GM23338 (cell line): ENCODE results near the gene NCAPD3. TPM values are rescaled to one million over a fixed set of nuclear protein-coding genes. Genes with fewer than 3 reads are reported as not detected.

ENCODE experiments used
- ATAC-seq: fragments of 200-7000 bp; cut with Tn5 transposase; 3 replicates; pipeline ENCODE4 v1.9.1; 2020
- DNase-seq: peaks from one replicate; pipeline ENCODE4 v3.0.0-alpha.2; 2015; ENCODE audit warnings: low spot score
- H2AFZ ChIP-seq: fragments of 200-600 bp; sonication (generic); 2 replicates; pipeline ENCODE4 v1.8.0; 2016; ENCODE audit warnings: antibody characterized with exemption, mild to moderate bottlenecking, moderate library complexity
- H3F3A ChIP-seq: fragments of 200-600 bp; sonication (generic); replicated peaks from 2 replicates; pipeline ENCODE4 v1.8.0; 2017; ENCODE audit warnings: antibody characterized with exemption, mixed run types, low read depth
- H3K27ac ChIP-seq: fragments of 200-600 bp; sonication (generic); 2 replicates; pipeline ENCODE4 v1.6.1; 2016; ENCODE audit warnings: low read depth
- H3K27me3 ChIP-seq: fragments of 200-600 bp; sonication (generic); 2 replicates; pipeline ENCODE4 v1.8.0; 2016; ENCODE audit warnings: mild to moderate bottlenecking, mixed run types, moderate library complexity; ENCODE audit not compliant: insufficient read depth
- H3K36me3 ChIP-seq: fragments of 200-600 bp; sonication (generic); 2 replicates; pipeline ENCODE4 v1.8.0; 2016; ENCODE audit warnings: mild to moderate bottlenecking; ENCODE audit not compliant: insufficient read depth
- H3K4me1 ChIP-seq: fragments of 200-600 bp; sonication (generic); 2 replicates; pipeline ENCODE4 v1.8.0; 2016; ENCODE audit warnings: mild to moderate bottlenecking, moderate library complexity; ENCODE audit not compliant: insufficient read depth
- H3K4me2 ChIP-seq: fragments of 200-600 bp; sonication (generic); 2 replicates; pipeline ENCODE4 v1.7.1; 2017; ENCODE audit warnings: mixed run types
- H3K4me3 ChIP-seq: fragments of 200-600 bp; sonication (generic); 2 replicates; pipeline ENCODE4 v1.6.1; 2016; ENCODE audit warnings: mixed run types
- H3K79me2 ChIP-seq: fragments of 200-600 bp; sonication (generic); replicated peaks from 2 replicates; pipeline ENCODE4 v1.8.0; 2017; ENCODE audit warnings: mild to moderate bottlenecking; ENCODE audit not compliant: insufficient read depth
- H3K9me2 ChIP-seq: fragments of 200-600 bp; sonication (generic); 2 replicates; pipeline ENCODE4 v1.8.0; 2017; ENCODE audit not compliant: insufficient read depth
- H4K20me1 ChIP-seq: fragments of 200-600 bp; sonication (generic); replicated peaks from 2 replicates; pipeline ENCODE4 v1.8.0; 2017; ENCODE audit warnings: mild to moderate bottlenecking; ENCODE audit not compliant: insufficient read depth
- H3K27ac Mint-ChIP-seq: 2 replicates; pipeline ENCODE4 v1.8.0; 2020; ENCODE audit warnings: inconsistent platforms, mild to moderate bottlenecking, moderate library complexity, mixed read lengths
- H3K27me3 Mint-ChIP-seq: 3 replicates; pipeline ENCODE4 v1.8.0; 2022; ENCODE audit warnings: low read depth, mild to moderate bottlenecking, moderate library complexity, mixed read lengths, inconsistent platforms; ENCODE audit not compliant: insufficient read depth, poor library complexity
- H3K36me3 Mint-ChIP-seq: 3 replicates; pipeline ENCODE4 v1.8.0; 2021; ENCODE audit warnings: low read depth, mild to moderate bottlenecking, inconsistent platforms, moderate library complexity, mixed read lengths
- H3K4me1 Mint-ChIP-seq: 3 replicates; pipeline ENCODE4 v1.8.0; 2020; ENCODE audit warnings: mild to moderate bottlenecking, inconsistent platforms, mixed read lengths
- H3K4me3 Mint-ChIP-seq: 3 replicates; pipeline ENCODE4 v1.8.0; 2021; ENCODE audit warnings: moderate library complexity, mild to moderate bottlenecking, inconsistent platforms, mixed read lengths
- H3K9me3 Mint-ChIP-seq: 3 replicates; pipeline ENCODE4 v1.8.0; 2020; ENCODE audit warnings: moderate library complexity, mild to moderate bottlenecking, inconsistent platforms, mixed read lengths
- CREB1 ChIP-seq: fragments of 250-450 bp; sonication (Bioruptor Pico); IDR thresholded peaks from 2 replicates; pipeline ENCODE4 v1.5.0; 2020; ENCODE audit warnings: low read depth, mild to moderate bottlenecking, moderate library complexity
- CTCF ChIP-seq, 2 experiments: fragments of 200-600 bp in 1 of 2; sonication (generic) in 1 of 2; conservative IDR thresholded peaks; 2 replicates each; pipeline versions ENCODE4 v1.5.1 to v1.6.1; 2016 to 2017; ENCODE audit warnings: antibody characterized with exemption in 2 of 2, low read depth in 2 of 2, mild to moderate bottlenecking in 2 of 2, moderate library complexity in 1 of 2
- EZH2 ChIP-seq: fragments of 200-600 bp; sonication (generic); IDR thresholded peaks from one replicate; pipeline ENCODE4 v1.8.0; 2017; ENCODE audit warnings: antibody characterized with exemption, mild to moderate bottlenecking, low read depth; ENCODE audit not compliant: unreplicated experiment
- EZH2phosphoT487 ChIP-seq: fragments of 200-600 bp; sonication (generic); IDR thresholded peaks from one replicate; pipeline ENCODE4 v1.8.1; 2018; ENCODE audit warnings: antibody characterized with exemption; ENCODE audit not compliant: unreplicated experiment
- JUNB ChIP-seq: IDR thresholded peaks from one replicate; pipeline ENCODE4 v1.6.1; 2016; ENCODE audit warnings: antibody characterized with exemption; ENCODE audit not compliant: unreplicated experiment
- POLR2AphosphoS5 ChIP-seq: IDR thresholded peaks from 2 replicates; pipeline ENCODE4 v1.6.1; 2016; ENCODE audit warnings: antibody characterized with exemption, low read depth
- REST ChIP-seq: IDR thresholded peaks from one replicate; pipeline ENCODE4 v1.6.1; 2018; ENCODE audit warnings: antibody characterized with exemption; ENCODE audit not compliant: unreplicated experiment
- ZNF114 ChIP-seq: fragments of 250-450 bp; sonication (Bioruptor Pico); IDR thresholded peaks from 2 replicates; pipeline ENCODE4 v1.5.0; 2020; ENCODE audit warnings: mild to moderate bottlenecking, moderate library complexity
- ZNF331 ChIP-seq: fragments of 250-450 bp; sonication (Bioruptor Pico); IDR thresholded peaks from 2 replicates; pipeline ENCODE4 v1.5.0; 2020; ENCODE audit warnings: low read depth, mild to moderate bottlenecking, moderate library complexity
- polyA plus RNA-seq: library from polyadenylated mRNA; unstranded; fragments of >200 nt; fragmentation: Nextera tagmentation; extraction: Ambion mirVana; gene quantifications from 2 replicates; pipeline ENCODE4 v1.2.1, GENCODE V29; 2016
- total RNA-seq: library from RNA; depleted of rRNA; stranded (reverse); fragments of >200 nt; shearing (Covaris generic); gene quantifications from 2 replicates; pipeline ENCODE4 v1.2.3, GENCODE V29; 2014

The NCAPD3 gene
- total and polyA plus RNA-seq, 2 experiments from 2014 or later: 37.1 to 49.8 TPM

DNA sequence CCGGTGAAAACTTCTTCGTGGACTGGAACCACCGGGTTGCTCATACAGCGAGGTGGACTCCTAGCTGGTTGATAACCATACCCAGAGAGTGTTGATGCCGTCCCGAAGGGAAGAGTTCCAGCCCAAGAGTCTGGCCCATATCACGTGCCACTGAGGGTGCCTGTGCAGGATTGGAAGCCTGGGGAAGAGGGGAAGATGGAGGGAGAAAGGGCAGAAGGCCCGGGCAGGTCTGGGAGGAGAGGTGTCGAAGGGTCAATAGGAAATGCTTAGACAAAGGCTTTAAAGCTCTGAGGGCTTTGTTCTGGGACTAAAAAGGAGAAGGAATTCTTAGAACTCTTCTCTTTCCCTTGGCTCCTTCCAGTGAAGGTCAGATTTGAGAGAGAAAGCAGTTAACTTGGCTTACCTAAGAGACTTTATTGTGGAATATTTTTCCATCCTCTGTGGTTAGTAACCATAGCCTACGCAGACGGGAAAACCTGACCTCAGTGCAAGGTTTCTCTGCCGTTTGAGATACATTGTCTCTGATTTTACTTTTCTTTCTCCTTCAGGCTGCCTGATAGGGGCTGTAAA, 84.4 kb downstream of the NCAPD3 start (continued):
- TF ChIP-seq REST: no peak
- TF ChIP-seq EZH2: no peak
- TF ChIP-seq CTCF (conservative IDR thresholded peaks at IDR 0.05; ENCODE audit: low read depth in 2 of 2): no peak
- TF ChIP-seq EZH2phosphoT487: no peak
- TF ChIP-seq ZNF331 (CRISPR knock-in tag): no peak
- no peak for TF ChIP-seq ZNF114

GRCh38 chr11:134138376-134138775, 85.4 kb downstream of the NCAPD3 start:
- H3K4me1 ChIP-seq: no peaks in the 10 kb centered on the region
- peaks cover 49% of the 10 kb centered on the region for H3K36me3 Mint-ChIP-seq
- H3K4me3 ChIP-seq: no peak overlapping the region
- no peak overlapping the region for H3K27ac Mint-ChIP-seq
- no peak overlapping the region for H3K4me3 Mint-ChIP-seq
- no peak for ATAC-seq
- H3K9me2 ChIP-seq: no peaks in the 10 kb centered on the region; the same call in 1 of the 2 replicates
- TF ChIP-seq CTCF (conservative IDR thresholded peaks at IDR 0.05; ENCODE audit: low read depth in 2 of 2) (no peak), EZH2phosphoT487 (no peak), EZH2 (no peak), JUNB (no peak), CREB1 (no peak), ZNF331 (CRISPR knock-in tag) (no peak), ZNF114 (no peak), POLR2AphosphoS5 (no peak), REST (no peak)
- H4K20me1 ChIP-seq: peaks cover 4% of the 10 kb centered on the region; the same call in 1 of the 2 replicates
- H2AFZ ChIP-seq: no peak overlapping the region
- peaks cover 9% of the 10 kb centered on the region for H3K27me3 Mint-ChIP-seq
- H3K27me3 ChIP-seq: no peaks in the 10 kb centered on the region
- 0 out of 2 replicates have a peak, but pooled peaks cover 10% of the 10 kb centered on the region for H3K79me2 ChIP-seq
- DNase-seq: no peak
- peaks cover 33% of the 10 kb centered on the region for H3K9me3 Mint-ChIP-seq
- H3K4me2 ChIP-seq: no peak overlapping the region
- H3K27ac ChIP-seq: no peak overlapping the region
- peaks cover 4% of the 10 kb centered on the region; the same call in 1 of the 3 replicates for H3K4me1 Mint-ChIP-seq
- H3F3A ChIP-seq: peaks cover 6% of the 10 kb centered on the region; the same call in 1 of the 2 replicates
- H3K36me3 ChIP-seq: no peaks in the 10 kb centered on the region
